Memory B cell (primary cell): ENCODE measurements around the gene COL6A3.

Experiments
- ATAC-seq: fragments of 150-1000 bp; cut with Tn5 transposase; 2 replicates; pipeline ENCODE4 v1.10.0; 2021; ENCODE audit warnings: low read depth, mild to moderate bottlenecking, moderate library complexity
- DNase-seq, 2 donors: peaks; one replicate each; pipeline ENCODE4 v3.0.0; 2022; ENCODE audit warnings: low spot score in 2 of 2
- H3K27ac Mint-ChIP-seq: one replicate; pipeline ENCODE4 v1.8.0; 2022; ENCODE audit warnings: mild to moderate bottlenecking, moderate library complexity, mixed read lengths
- H3K27me3 Mint-ChIP-seq: one replicate; pipeline ENCODE4 v1.8.0; 2022; ENCODE audit warnings: mixed read lengths
- H3K36me3 Mint-ChIP-seq: one replicate; pipeline ENCODE4 v1.8.0; 2022; ENCODE audit warnings: mild to moderate bottlenecking, mixed read lengths
- H3K4me1 Mint-ChIP-seq: one replicate; pipeline ENCODE4 v1.8.0; 2022; ENCODE audit warnings: mixed read lengths
- H3K4me3 Mint-ChIP-seq: one replicate; pipeline ENCODE4 v1.8.0; 2022; ENCODE audit warnings: mild to moderate bottlenecking, moderate library complexity, mixed read lengths
- H3K9me3 Mint-ChIP-seq: one replicate; pipeline ENCODE4 v1.8.0; 2022; ENCODE audit warnings: mixed read lengths

The COL6A3 gene

GRCh38 chr2:237413777-237414661, at the start of gene COL6A3:
TSS of gene COL6A3 (minus strand) at chr2:237414164. CDS start at chr2:237396817, 17,347 bp downstream.
- H3K27ac Mint-ChIP-seq, result no peak within 1 kb of the TSS
- no peaks in the 10 kb centered on the region for H3K4me1 Mint-ChIP-seq

GRCh38 chr2:237459741-237460174, 45.8 kb upstream of the COL6A3 start:
- Mint-ChIP-seq H3K9me3 (no peaks in the 10 kb centered on the region), H3K27ac (no peak overlapping the region), H3K4me1 (peaks cover 8% of the 10 kb centered on the region), H3K27me3 (peaks cover 12% of the 10 kb centered on the region), H3K36me3 (no peaks in the 10 kb centered on the region), H3K4me3 (no peak overlapping the region)
- DNase-seq, result no peak
- no peak for ATAC-seq

More at GRCh38 chr2:237413777-237414661, at the start of gene COL6A3:
- H3K36me3 Mint-ChIP-seq, result no peaks in the 10 kb centered on the region
- no peaks in the 10 kb centered on the region for H3K9me3 Mint-ChIP-seq
- no peak for DNase-seq
- no peak within 1 kb of the TSS for H3K4me3 Mint-ChIP-seq
- ATAC-seq, result no peak
- peaks cover 8% of the 10 kb centered on the region for H3K27me3 Mint-ChIP-seq

GRCh38 chr2:237459226-237459625, 45.3 kb upstream of the COL6A3 start:
- no peak overlapping the region for H3K4me3 Mint-ChIP-seq
- peaks cover 8% of the 10 kb centered on the region for H3K4me1 Mint-ChIP-seq
- peaks cover 14% of the 10 kb centered on the region for H3K27me3 Mint-ChIP-seq
- no peaks in the 10 kb centered on the region for H3K36me3 Mint-ChIP-seq
- no peaks in the 10 kb centered on the region for H3K9me3 Mint-ChIP-seq
- no peak for DNase-seq
- no peak overlapping the region for H3K27ac Mint-ChIP-seq
- no peak for ATAC-seq

- Mint-ChIP-seq H3K27ac (no peak overlapping the region), H3K36me3 (no peaks in the 10 kb centered on the region)
Measured at GRCh38 chr2:237458519-237458918, 44.6 kb upstream of the COL6A3 start.

GRCh38 chr2:237457388-237457941, 43.5 kb upstream of the COL6A3 start:
- peaks cover 8% of the 10 kb centered on the region for H3K4me1 Mint-ChIP-seq
- H3K4me3 Mint-ChIP-seq, result no peak overlapping the region
- DNase-seq, result no peak
- H3K9me3 Mint-ChIP-seq, result no peaks in the 10 kb centered on the region
- no peak for ATAC-seq
- no peaks in the 10 kb centered on the region for H3K36me3 Mint-ChIP-seq
- H3K27me3 Mint-ChIP-seq, result peaks cover 17% of the 10 kb centered on the region
- no peak overlapping the region for H3K27ac Mint-ChIP-seq

More at GRCh38 chr2:237458519-237458918, 44.6 kb upstream of the COL6A3 start:
- no peak for ATAC-seq
- Mint-ChIP-seq H3K27me3 (peaks cover 15% of the 10 kb centered on the region), H3K9me3 (no peaks in the 10 kb centered on the region), H3K4me3 (no peak overlapping the region), H3K4me1 (peaks cover 8% of the 10 kb centered on the region)
- no peak for DNase-seq

DNA sequence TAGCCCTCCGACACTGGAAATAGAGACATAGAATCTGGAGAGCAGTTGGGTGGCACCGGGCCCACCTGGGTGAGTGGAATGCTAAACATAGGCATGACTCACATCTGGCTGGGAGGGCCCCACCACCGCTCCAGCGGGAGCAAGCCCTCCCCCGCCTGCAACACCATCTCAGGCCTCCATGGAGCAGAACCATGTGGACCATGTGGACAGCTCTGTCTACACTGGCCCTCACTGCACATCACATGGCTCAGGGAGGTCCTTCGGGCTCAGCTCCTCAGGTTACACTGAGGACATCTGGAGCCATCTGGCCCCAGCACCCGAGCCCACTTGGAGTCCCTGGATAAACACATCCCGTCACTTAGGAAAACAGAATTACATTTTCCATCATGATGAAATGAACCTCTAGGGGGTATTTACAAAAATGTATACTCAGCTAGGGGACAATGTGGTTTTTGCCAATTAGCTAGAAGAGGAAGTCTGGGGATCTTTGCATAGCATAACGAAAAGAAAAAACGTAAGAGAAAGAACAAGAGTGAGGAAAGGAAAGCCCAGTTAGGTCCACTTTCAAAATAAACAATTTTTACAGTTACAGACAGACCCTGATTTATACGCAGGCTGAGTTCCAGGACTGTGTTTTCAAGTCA, 42.4 kb upstream of the COL6A3 start:
- no peak overlapping the region for H3K4me3 Mint-ChIP-seq
- no peak for ATAC-seq
- H3K4me1 Mint-ChIP-seq, result peaks cover 8% of the 10 kb centered on the region
- H3K9me3 Mint-ChIP-seq, result no peaks in the 10 kb centered on the region
- peaks cover 17% of the 10 kb centered on the region for H3K27me3 Mint-ChIP-seq
- no peak for DNase-seq
- no peaks in the 10 kb centered on the region for H3K36me3 Mint-ChIP-seq
- no peak overlapping the region for H3K27ac Mint-ChIP-seq

GRCh38 chr2:237455764-237456163, 41.8 kb upstream of the COL6A3 start:
- peak; percentile 43 for ATAC-seq

GRCh38 chr2:237453671-237454070, 39.7 kb upstream of the COL6A3 start:
- ATAC-seq (no peak), DNase-seq (no peak)
- H3K36me3 Mint-ChIP-seq, result no peaks in the 10 kb centered on the region
- no peak overlapping the region for H3K4me3 Mint-ChIP-seq
- no peaks in the 10 kb centered on the region for H3K9me3 Mint-ChIP-seq
- no peak overlapping the region for H3K27ac Mint-ChIP-seq
- H3K4me1 Mint-ChIP-seq, result peaks cover 8% of the 10 kb centered on the region
- H3K27me3 Mint-ChIP-seq, result peaks cover 14% of the 10 kb centered on the region

More at GRCh38 chr2:237455764-237456163, 41.8 kb upstream of the COL6A3 start:
- H3K36me3 Mint-ChIP-seq, result no peaks in the 10 kb centered on the region
- H3K27ac Mint-ChIP-seq, result no peak overlapping the region
- peaks cover 18% of the 10 kb centered on the region for H3K27me3 Mint-ChIP-seq
- no peak overlapping the region for H3K4me3 Mint-ChIP-seq
- no peak for DNase-seq
- H3K4me1 Mint-ChIP-seq, result peaks cover 8% of the 10 kb centered on the region
- H3K9me3 Mint-ChIP-seq, result no peaks in the 10 kb centered on the region

DNA sequence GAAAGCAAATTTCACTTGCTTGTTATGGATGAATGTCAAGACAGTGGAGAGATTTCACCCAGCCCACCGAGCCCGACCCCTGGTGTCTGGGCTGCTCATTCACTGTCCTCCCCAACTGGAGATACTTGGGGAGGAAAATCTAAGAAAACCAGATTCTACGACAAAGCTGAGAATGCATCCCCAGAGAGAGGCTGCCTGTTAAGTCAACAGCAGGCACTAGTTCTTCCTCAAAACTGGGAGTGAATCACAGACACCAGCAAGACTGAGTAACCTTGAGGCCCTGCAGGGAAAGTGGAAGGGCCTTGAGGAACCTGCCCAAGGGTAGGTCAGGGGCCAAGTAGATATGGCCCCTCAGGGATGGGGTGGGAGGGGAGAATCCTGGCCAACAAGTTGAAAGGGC, 38.9 kb upstream of the COL6A3 start:
- H3K4me1 Mint-ChIP-seq, result peaks cover 8% of the 10 kb centered on the region
- no peak for DNase-seq
- H3K36me3 Mint-ChIP-seq, result no peaks in the 10 kb centered on the region
- H3K27me3 Mint-ChIP-seq, result peaks cover 17% of the 10 kb centered on the region
- H3K27ac Mint-ChIP-seq, result no peak overlapping the region
- no peak overlapping the region for H3K4me3 Mint-ChIP-seq
- no peak for ATAC-seq
- H3K9me3 Mint-ChIP-seq, result no peaks in the 10 kb centered on the region

- ATAC-seq (no peak), DNase-seq (no peak)
- no peak overlapping the region for H3K4me3 Mint-ChIP-seq
- peaks cover 8% of the 10 kb centered on the region for H3K4me1 Mint-ChIP-seq
- peaks cover 12% of the 10 kb centered on the region for H3K27me3 Mint-ChIP-seq
- H3K36me3 Mint-ChIP-seq, result no peaks in the 10 kb centered on the region
- H3K27ac Mint-ChIP-seq, result no peak overlapping the region
- H3K9me3 Mint-ChIP-seq, result no peaks in the 10 kb centered on the region
Measured at GRCh38 chr2:237451643-237452469, 37.9 kb upstream of the COL6A3 start.

GRCh38 chr2:237450583-237450982, 36.6 kb upstream of the COL6A3 start:
- H3K36me3 Mint-ChIP-seq, result no peaks in the 10 kb centered on the region
- no peaks in the 10 kb centered on the region for H3K4me1 Mint-ChIP-seq
- peaks cover 10% of the 10 kb centered on the region for H3K27me3 Mint-ChIP-seq
- H3K9me3 Mint-ChIP-seq, result no peaks in the 10 kb centered on the region
- ATAC-seq (no peak), DNase-seq (no peak)
- no peak overlapping the region for H3K4me3 Mint-ChIP-seq
- no peak overlapping the region for H3K27ac Mint-ChIP-seq

DNA sequence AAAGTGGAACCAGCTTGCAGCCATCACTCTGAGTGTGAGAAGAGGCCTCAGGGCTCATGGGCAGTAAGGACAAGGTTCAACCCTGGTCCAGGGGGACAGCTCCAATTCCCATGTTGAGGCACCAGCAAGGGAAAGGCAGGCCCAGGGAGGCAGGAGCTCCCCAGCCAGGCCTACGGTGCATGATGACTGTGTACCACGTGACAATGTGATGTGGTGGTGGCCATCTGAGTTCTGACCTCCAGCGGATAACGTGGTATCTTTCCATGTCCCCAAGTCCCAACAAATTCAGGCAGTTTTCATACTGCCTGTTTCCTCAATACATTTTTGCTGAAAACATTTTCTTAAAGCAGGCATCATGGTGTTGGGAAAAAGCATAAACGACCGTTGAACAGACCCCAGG, 36.1 kb upstream of the COL6A3 start:
- H3K9me3 Mint-ChIP-seq, result no peaks in the 10 kb centered on the region
- no peaks in the 10 kb centered on the region for H3K4me1 Mint-ChIP-seq
- H3K4me3 Mint-ChIP-seq, result no peak overlapping the region
- H3K36me3 Mint-ChIP-seq, result no peaks in the 10 kb centered on the region
- peaks cover 10% of the 10 kb centered on the region for H3K27me3 Mint-ChIP-seq
- no peak overlapping the region for H3K27ac Mint-ChIP-seq
- DNase-seq, result no peak
- ATAC-seq, result no peak

GRCh38 chr2:237449193-237449881, 35.4 kb upstream of the COL6A3 start:
- DNase-seq, result no peak
- no peaks in the 10 kb centered on the region for H3K4me1 Mint-ChIP-seq
- H3K27me3 Mint-ChIP-seq, result peaks cover 8% of the 10 kb centered on the region
- no peaks in the 10 kb centered on the region for H3K9me3 Mint-ChIP-seq
- H3K27ac Mint-ChIP-seq, result no peak overlapping the region
- no peaks in the 10 kb centered on the region for H3K36me3 Mint-ChIP-seq
- no peak overlapping the region for H3K4me3 Mint-ChIP-seq
- ATAC-seq, result no peak
